ENCODE data around the gene ADAMTSL1.

ADAMTSL1 gene

GRCh38 chr9:18741359-18741758 is 267.4 kb downstream of the ADAMTSL1 start (continued):
- no peak for TF ChIP-seq ZNF398 (tag by site-specific recombination; IDR thresholded peaks at IDR 0.05)
- TF ChIP-seq ZNF785 (tag by site-specific recombination; IDR thresholded peaks at IDR 0.05): no peak
- no peak for TF ChIP-seq TRIM28 (IDR thresholded peaks at IDR 0.05; ENCODE audit: borderline replicate concordance, low read length)
- no peak for TF ChIP-seq ZBTB49 (tag by site-specific recombination; IDR thresholded peaks at IDR 0.05; ENCODE audit: low read depth)
- no peak for TF ChIP-seq ZFP3 (tag by site-specific recombination; IDR thresholded peaks at IDR 0.05; ENCODE audit: low read depth)
- no peak for TF ChIP-seq ZNF560 (tag by site-specific recombination; IDR thresholded peaks at IDR 0.05; ENCODE audit: borderline replicate concordance)
- TF ChIP-seq REST (tag by site-specific recombination; IDR thresholded peaks at IDR 0.05): no peak
- no peak for TF ChIP-seq ELK4 (IDR thresholded peaks at IDR 0.05; ENCODE audit: borderline replicate concordance, low read depth, low read length)
- no peak for TF ChIP-seq TSHZ1 (tag by site-specific recombination; IDR thresholded peaks at IDR 0.05; ENCODE audit: borderline replicate concordance)
- no peak for TF ChIP-seq ZNF423 (tag by site-specific recombination; IDR thresholded peaks at IDR 0.05)

GRCh38 chr9:18741945-18742344 is 268.0 kb downstream of the ADAMTSL1 start:
- Histone ChIP-seq H3K4me3 (ENCODE audit: low read depth, low read length) (no peak overlapping the region), H3K4me1 (ENCODE audit: control insufficient read depth, insufficient read depth, low read length) (no peaks in the 10 kb centered on the region), H3K27ac (ENCODE audit: extremely low read depth, low read depth, low read length) (no peak overlapping the region), H3K36me3 (ENCODE audit: control insufficient read depth in 2 of 2, insufficient read depth in 1 of 2, low read length in 2 of 2) (no peaks in the 10 kb centered on the region), H3K9me3 (ENCODE audit: control insufficient read depth, insufficient read depth, low read depth, low read length) (no peaks in the 10 kb centered on the region)
- ChIA-PET CTCF (no interaction called here), POLR2A (no interaction called here)
- no peak for TF ChIP-seq ZNF341 (tag by site-specific recombination; IDR thresholded peaks at IDR 0.05; ENCODE audit: low read depth)
- no peak for TF ChIP-seq KLF8 (tag by site-specific recombination; IDR thresholded peaks at IDR 0.05)
- no peak for TF ChIP-seq RBAK (tag by site-specific recombination; IDR thresholded peaks at IDR 0.05)
- TF ChIP-seq ZNF398 (tag by site-specific recombination; IDR thresholded peaks at IDR 0.05): no peak
- TF ChIP-seq ZBTB20 (tag by site-specific recombination; IDR thresholded peaks at IDR 0.05): no peak
- no peak for TF ChIP-seq MEIS1 (CRISPR knock-in tag; IDR thresholded peaks at IDR 0.05; ENCODE audit: borderline replicate concordance)
